GM12865 (cell line): ENCODE data around the gene NPHP4.

ENCODE experiments used
- DNase-seq: peaks from one replicate; pipeline ENCODE4 v3.0.0; 2010; ENCODE audit warnings: low read depth
- H3K4me3 ChIP-seq: 2 replicates; pipeline ENCODE4 v1.5.1; 2011; ENCODE audit warnings: mild to moderate bottlenecking, low read depth, low read length, control low read depth
- CTCF ChIP-seq: IDR thresholded peaks from 2 replicates; pipeline ENCODE4 v1.5.1; 2011; ENCODE audit warnings: low read length, control low read depth, low read depth, inconsistent platforms; ENCODE audit not compliant: insufficient read depth; ENCODE audit errors: missing control alignments

NPHP4 gene

GRCh38 chr1:5970610-5971273, 21.5 kb downstream of the NPHP4 start:
- H3K4me3 ChIP-seq: no peak overlapping the region
- TF ChIP-seq CTCF: no peak
- no peak for DNase-seq

GRCh38 chr1:5969168-5969567, 23.1 kb downstream of the NPHP4 start:
- H3K4me3 ChIP-seq: no peak overlapping the region
- TF ChIP-seq CTCF: no peak
- no peak for DNase-seq

GRCh38 chr1:5968161-5968736, 24.0 kb downstream of the NPHP4 start:
- TF ChIP-seq CTCF: no peak
- no peak overlapping the region for H3K4me3 ChIP-seq
- no peak for DNase-seq

GRCh38 chr1:5967351-5968160, 24.7 kb downstream of the NPHP4 start:
- DNase-seq: no peak
- no peak for TF ChIP-seq CTCF
- no peak overlapping the region for H3K4me3 ChIP-seq

- TF ChIP-seq CTCF: no peak
- DNase-seq: no peak
- H3K4me3 ChIP-seq: no peak overlapping the region
Observed at GRCh38 chr1:5966543-5967205, 25.6 kb downstream of the NPHP4 start.

GRCh38 chr1:5965586-5966131, 26.6 kb downstream of the NPHP4 start:
- H3K4me3 ChIP-seq: no peak overlapping the region
- no peak for TF ChIP-seq CTCF
- DNase-seq: no peak
